ENCODE results near the gene OSBPL8. TPM values are rescaled to one million over a fixed set of nuclear protein-coding genes. Genes with fewer than 3 reads are reported as not detected.

OSBPL8 gene
- 43.2 TPM for total RNA-seq
- long read RNA-seq, partial matches to known transcripts, result 9 of 15 reads
- long read RNA-seq, other reads (novel, unspliced or antisense), result 5 of 15 reads

- DNase-seq (ENCODE audit: low spot score), result peak; percentile 99
- intact Hi-C loops (cut with DNase I), result loop anchor here (5.0 to 10.0 kb wide), 3 partner anchors 97 to 475 kb away; partner anchors contain the start of genes BBS10 and NAP1L1
These were observed at the start of gene OSBPL8 for GRCh38 chr12:76559400-76560085. Gene OSBPL8 (minus strand): TSS chr12:76559771. CDS start chr12:76487551, 72,220 bp downstream.

- intact Hi-C loops (cut with DNase I), result no loop called here
- no peak for DNase-seq (ENCODE audit: low spot score)
These were observed 48.5 kb upstream of the OSBPL8 start for GRCh38 chr12:76608070-76608469.

GRCh38 chr12:76595056-76595455 lies 35.5 kb upstream of the OSBPL8 start:
- intact Hi-C loops (cut with DNase I), result no loop called here
- no peak for DNase-seq (ENCODE audit: low spot score)

- DNase-seq (ENCODE audit: low spot score), result no peak
- intact Hi-C loops (cut with DNase I), result no loop called here
These were observed 31.9 kb upstream of the OSBPL8 start for GRCh38 chr12:76591476-76591875.

- no peak for DNase-seq (ENCODE audit: low spot score)
- intact Hi-C loops (cut with DNase I), result no loop called here
These were observed 30.6 kb upstream of the OSBPL8 start for GRCh38 chr12:76590131-76590530.

- intact Hi-C loops (cut with DNase I), result no loop called here
- no peak for DNase-seq (ENCODE audit: low spot score)
These were observed 29.5 kb upstream of the OSBPL8 start for GRCh38 chr12:76588881-76589565.

- intact Hi-C loops (cut with DNase I), result no loop called here
- DNase-seq (ENCODE audit: low spot score), result no peak
These were observed 28.0 kb upstream of the OSBPL8 start for GRCh38 chr12:76587428-76588178.

GRCh38 chr12:76586764-76587395 lies 27.3 kb upstream of the OSBPL8 start:
- no peak for DNase-seq (ENCODE audit: low spot score)
- intact Hi-C loops (cut with DNase I), result no loop called here

GRCh38 chr12:76583301-76583700 lies 23.7 kb upstream of the OSBPL8 start:
- intact Hi-C loops (cut with DNase I), result no loop called here
- DNase-seq (ENCODE audit: low spot score), result no peak

- DNase-seq (ENCODE audit: low spot score), result no peak
These were observed 14.3 kb upstream of the OSBPL8 start for GRCh38 chr12:76573840-76574373.

GRCh38 chr12:76571256-76571655 lies 11.7 kb upstream of the OSBPL8 start:
- intact Hi-C loops (cut with DNase I), result no loop called here
- no peak for DNase-seq (ENCODE audit: low spot score)

More at GRCh38 chr12:76573840-76574373, 14.3 kb upstream of the OSBPL8 start:
- intact Hi-C loops (cut with DNase I), result no loop called here

GRCh38 chr12:76569685-76570604 lies 10.4 kb upstream of the OSBPL8 start:
- intact Hi-C loops (cut with DNase I), result no loop called here
- no peak for DNase-seq (ENCODE audit: low spot score)

- intact Hi-C loops (cut with DNase I), result no loop called here
- no peak for DNase-seq (ENCODE audit: low spot score)
These were observed 9.4 kb upstream of the OSBPL8 start for GRCh38 chr12:76568888-76569551.

- intact Hi-C loops (cut with DNase I), result no loop called here
- no peak for DNase-seq (ENCODE audit: low spot score)
These were observed 8.6 kb upstream of the OSBPL8 start for GRCh38 chr12:76568130-76568529.

- intact Hi-C loops (cut with DNase I), result no loop called here
- no peak for DNase-seq (ENCODE audit: low spot score)
These were observed 3.5 kb upstream of the OSBPL8 start for GRCh38 chr12:76563061-76563460.

- intact Hi-C loops (cut with DNase I), result no loop called here
- no peak for DNase-seq (ENCODE audit: low spot score)
These were observed 2.6 kb upstream of the OSBPL8 start for GRCh38 chr12:76562130-76562529.

- DNase-seq (ENCODE audit: low spot score), result no peak
- intact Hi-C loops (cut with DNase I), result no loop called here
These were observed 518 bp upstream of the OSBPL8 start for GRCh38 chr12:76560086-76560491.
